ENCODE data around the gene CLIC5.

CLIC5 gene

GRCh38 chr6:46015119-46015968 is at the start of gene CLIC5:
Gene CLIC5, minus strand, starts transcription at chr6:46015860. Its CDS starts 318 bp downstream, at chr6:46015542.
- H3K4me1 ChIP-seq: peaks cover 3% of the 10 kb centered on the region
- H3K4me3 ChIP-seq (ENCODE audit: low read depth, low read length): peak within 1 kb of the TSS; percentile 57
- no peak within 1 kb of the TSS for H3K27ac ChIP-seq
- peak within 1 kb of the TSS; percentile 90 for H3K4me2 ChIP-seq (ENCODE audit: low read length)
- no peak for TF ChIP-seq CTCF (IDR thresholded peaks at IDR 0.05)
- no peaks in the 10 kb centered on the region for H3K9me3 ChIP-seq (ENCODE audit: control insufficient read depth, low read length)
- no peaks in the 10 kb centered on the region for H3K36me3 ChIP-seq (ENCODE audit: control insufficient read depth, insufficient read depth, low read length)
- no peak within 1 kb of the TSS for H3K9ac ChIP-seq
- peak within 1 kb of the TSS; percentile 73 for H2AFZ ChIP-seq
- H3K79me2 ChIP-seq: no peaks in the 10 kb centered on the region
- no peaks in the 10 kb centered on the region for H3K27me3 ChIP-seq (ENCODE audit: control insufficient read depth, insufficient read depth, low read length)

DNA sequence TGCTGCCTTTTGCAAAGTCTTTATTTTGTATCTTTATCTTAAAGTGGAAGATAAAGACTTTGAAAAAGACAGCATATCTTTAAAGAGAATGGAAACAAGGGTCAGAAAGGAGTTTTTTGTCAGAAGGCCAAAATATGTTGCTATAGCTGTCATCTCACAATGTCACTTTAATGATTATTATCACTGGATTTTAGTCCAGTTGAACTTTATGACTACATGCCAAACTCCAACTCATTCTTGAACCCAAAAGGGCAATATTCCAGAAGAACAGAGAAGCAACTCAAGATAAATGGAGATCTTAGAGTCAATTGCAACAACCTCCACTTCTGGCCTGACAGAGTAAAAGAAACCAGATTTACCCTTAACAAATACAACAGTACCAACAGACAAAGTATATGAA is 47.3 kb upstream of the CLIC5 start:
- H3K27ac ChIP-seq: no peak overlapping the region

DNA sequence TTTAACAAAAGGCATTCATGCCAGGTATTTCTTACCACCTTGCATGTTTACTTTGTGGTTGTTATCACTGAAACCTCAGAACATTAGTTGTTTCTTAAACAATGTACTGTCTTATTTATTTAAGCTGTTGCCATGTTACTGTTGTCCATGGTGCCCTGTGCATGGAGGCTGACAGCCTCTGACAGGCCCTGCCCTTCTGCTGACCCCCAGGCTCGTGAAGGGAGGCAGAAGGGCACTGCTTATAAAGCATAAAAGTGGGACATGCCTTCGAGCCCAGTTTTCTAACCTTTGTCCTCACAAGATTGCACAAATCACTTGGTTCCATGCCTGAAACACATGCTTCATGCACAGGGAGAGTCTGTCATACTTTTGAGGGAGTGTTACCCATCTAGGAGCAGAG is 46.7 kb upstream of the CLIC5 start:
- H3K36me3 ChIP-seq (ENCODE audit: control insufficient read depth, insufficient read depth, low read length): no peaks in the 10 kb centered on the region
- no peak overlapping the region for H2AFZ ChIP-seq
- H3K27ac ChIP-seq: no peak overlapping the region
- no peaks in the 10 kb centered on the region for H3K9me3 ChIP-seq (ENCODE audit: control insufficient read depth, low read length)
- TF ChIP-seq CTCF (IDR thresholded peaks at IDR 0.05): no peak
- H3K79me2 ChIP-seq: no peaks in the 10 kb centered on the region
- H3K4me1 ChIP-seq: no peaks in the 10 kb centered on the region
- H3K4me2 ChIP-seq (ENCODE audit: low read length): no peak overlapping the region
- no peaks in the 10 kb centered on the region for H3K27me3 ChIP-seq (ENCODE audit: control insufficient read depth, insufficient read depth, low read length)
- H3K9ac ChIP-seq: no peak overlapping the region
- H3K4me3 ChIP-seq (ENCODE audit: low read depth, low read length): no peak overlapping the region

More for the DNA sequence above, 47.3 kb upstream of the CLIC5 start:
- Histone ChIP-seq H3K4me1 (no peaks in the 10 kb centered on the region), H3K27me3 (ENCODE audit: control insufficient read depth, insufficient read depth, low read length) (no peaks in the 10 kb centered on the region), H2AFZ (no peak overlapping the region), H3K9me3 (ENCODE audit: control insufficient read depth, low read length) (no peaks in the 10 kb centered on the region), H3K36me3 (ENCODE audit: control insufficient read depth, insufficient read depth, low read length) (no peaks in the 10 kb centered on the region), H3K9ac (no peak overlapping the region), H3K4me2 (ENCODE audit: low read length) (no peak overlapping the region), H3K4me3 (ENCODE audit: low read depth, low read length) (no peak overlapping the region), H3K79me2 (no peaks in the 10 kb centered on the region)
- TF ChIP-seq CTCF (IDR thresholded peaks at IDR 0.05): no peak

- H3K4me3 ChIP-seq (ENCODE audit: low read depth, low read length): no peak overlapping the region
- H3K9me3 ChIP-seq (ENCODE audit: control insufficient read depth, low read length): no peaks in the 10 kb centered on the region
- no peaks in the 10 kb centered on the region for H3K36me3 ChIP-seq (ENCODE audit: control insufficient read depth, insufficient read depth, low read length)
- H3K79me2 ChIP-seq: no peaks in the 10 kb centered on the region
- no peak overlapping the region for H2AFZ ChIP-seq
- no peak for TF ChIP-seq CTCF (IDR thresholded peaks at IDR 0.05)
- H3K27ac ChIP-seq: no peak overlapping the region
- no peaks in the 10 kb centered on the region for H3K4me1 ChIP-seq
- H3K27me3 ChIP-seq (ENCODE audit: control insufficient read depth, insufficient read depth, low read length): no peaks in the 10 kb centered on the region
- no peak overlapping the region for H3K4me2 ChIP-seq (ENCODE audit: low read length)
- H3K9ac ChIP-seq: no peak overlapping the region
These were observed 45.8 kb upstream of the CLIC5 start for GRCh38 chr6:46061497-46061896.

DNA sequence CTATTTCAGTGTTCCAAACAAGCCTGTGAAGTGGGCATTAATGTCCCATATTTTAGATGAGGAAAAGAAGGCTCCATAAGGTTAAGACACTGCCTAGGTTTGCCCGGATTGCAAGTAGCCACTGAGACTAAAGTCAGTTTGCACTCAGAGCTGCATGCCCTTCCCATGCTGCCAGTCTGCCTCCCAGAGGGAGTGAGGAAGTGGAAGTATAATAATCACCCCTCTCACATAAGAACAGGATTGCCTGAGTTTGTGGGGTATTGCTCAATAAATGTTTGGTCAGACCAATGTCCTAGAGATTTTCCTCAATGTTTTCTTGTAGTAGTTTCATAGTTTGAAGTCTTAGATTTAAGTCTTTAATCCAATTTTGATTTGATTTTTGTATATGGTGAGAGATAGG is 43.9 kb upstream of the CLIC5 start:
- no peak overlapping the region for H2AFZ ChIP-seq
- no peak overlapping the region for H3K4me3 ChIP-seq (ENCODE audit: low read depth, low read length)
- no peak overlapping the region for H3K27ac ChIP-seq
- H3K9ac ChIP-seq: no peak overlapping the region
- H3K27me3 ChIP-seq (ENCODE audit: control insufficient read depth, insufficient read depth, low read length): no peaks in the 10 kb centered on the region
- no peaks in the 10 kb centered on the region for H3K9me3 ChIP-seq (ENCODE audit: control insufficient read depth, low read length)
- H3K36me3 ChIP-seq (ENCODE audit: control insufficient read depth, insufficient read depth, low read length): no peaks in the 10 kb centered on the region
- no peak for TF ChIP-seq CTCF (IDR thresholded peaks at IDR 0.05)
- no peak overlapping the region for H3K4me2 ChIP-seq (ENCODE audit: low read length)
- H3K79me2 ChIP-seq: no peaks in the 10 kb centered on the region
- no peaks in the 10 kb centered on the region for H3K4me1 ChIP-seq

All from parathyroid adenoma (tissue), 2 donors.